ENCODE measurements around the gene CREB5.

CREB5 gene

DNA sequence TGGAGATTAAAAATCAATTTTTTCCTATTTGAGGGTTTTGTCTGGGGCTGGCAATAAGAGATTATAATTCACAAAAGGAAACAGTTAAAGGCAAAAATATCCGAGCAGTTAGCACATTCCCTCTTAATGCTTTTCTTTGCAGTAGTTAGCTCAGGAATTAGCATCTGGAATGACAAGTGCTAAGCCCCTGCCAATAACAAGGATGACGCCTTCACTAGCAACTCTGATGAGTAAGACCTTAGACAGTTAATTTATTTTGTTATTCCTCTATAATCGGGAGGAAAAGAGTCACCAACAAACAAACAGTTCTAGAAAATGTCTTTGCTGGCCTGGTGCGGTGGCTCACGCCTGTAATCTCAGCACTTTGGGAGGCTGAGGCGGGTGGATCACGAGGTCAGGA lies 394.5 kb downstream of the CREB5 start:
- no peak for FAIRE-seq
- TF ChIP-seq, protein P1, sequence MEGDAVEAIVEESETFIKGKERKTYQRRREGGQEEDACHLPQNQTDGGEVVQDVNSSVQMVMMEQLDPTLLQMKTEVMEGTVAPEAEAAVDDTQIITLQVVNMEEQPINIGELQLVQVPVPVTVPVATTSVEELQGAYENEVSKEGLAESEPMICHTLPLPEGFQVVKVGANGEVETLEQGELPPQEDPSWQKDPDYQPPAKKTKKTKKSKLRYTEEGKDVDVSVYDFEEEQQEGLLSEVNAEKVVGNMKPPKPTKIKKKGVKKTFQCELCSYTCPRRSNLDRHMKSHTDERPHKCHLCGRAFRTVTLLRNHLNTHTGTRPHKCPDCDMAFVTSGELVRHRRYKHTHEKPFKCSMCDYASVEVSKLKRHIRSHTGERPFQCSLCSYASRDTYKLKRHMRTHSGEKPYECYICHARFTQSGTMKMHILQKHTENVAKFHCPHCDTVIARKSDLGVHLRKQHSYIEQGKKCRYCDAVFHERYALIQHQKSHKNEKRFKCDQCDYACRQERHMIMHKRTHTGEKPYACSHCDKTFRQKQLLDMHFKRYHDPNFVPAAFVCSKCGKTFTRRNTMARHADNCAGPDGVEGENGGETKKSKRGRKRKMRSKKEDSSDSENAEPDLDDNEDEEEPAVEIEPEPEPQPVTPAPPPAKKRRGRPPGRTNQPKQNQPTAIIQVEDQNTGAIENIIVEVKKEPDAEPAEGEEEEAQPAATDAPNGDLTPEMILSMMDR (IDR thresholded peaks at IDR 0.05; ENCODE audit: insufficient read depth, missing control alignments), result no peak
- no peak for DNase-seq (ENCODE audit: insufficient read length, low spot score)

DNA sequence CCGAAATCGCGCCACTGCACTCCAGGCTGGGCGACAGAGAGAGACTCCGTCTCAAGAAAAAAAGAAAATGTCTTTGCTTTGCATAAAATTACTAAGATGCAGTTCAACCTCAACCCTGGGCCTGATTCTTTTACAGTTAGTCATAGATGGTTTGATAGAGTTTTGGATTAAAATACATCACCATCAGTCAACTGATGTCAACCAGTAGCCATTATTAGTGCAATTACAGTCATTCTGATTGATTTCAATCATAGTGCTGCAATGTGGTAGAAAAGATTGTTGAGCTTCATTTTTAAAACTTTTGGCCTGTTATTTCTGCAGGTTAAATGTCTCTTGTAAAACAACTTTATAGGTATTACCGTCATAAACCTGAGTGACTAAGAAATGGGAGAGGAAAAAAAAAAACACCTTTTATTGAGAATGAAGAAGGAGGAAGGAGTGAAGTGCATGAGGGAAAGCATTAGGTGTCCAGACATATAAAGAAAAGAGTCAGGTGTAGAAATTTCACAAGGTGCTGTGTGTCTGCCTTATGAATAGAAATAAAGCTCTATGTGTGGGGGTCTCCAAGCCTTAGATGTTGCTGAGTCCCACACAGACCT lies 395.2 kb downstream of the CREB5 start:
- TF ChIP-seq, protein P1 (IDR thresholded peaks at IDR 0.05; ENCODE audit: insufficient read depth, missing control alignments), result no peak
- DNase-seq (ENCODE audit: insufficient read length, low spot score), result no peak
- FAIRE-seq, result no peak

DNA sequence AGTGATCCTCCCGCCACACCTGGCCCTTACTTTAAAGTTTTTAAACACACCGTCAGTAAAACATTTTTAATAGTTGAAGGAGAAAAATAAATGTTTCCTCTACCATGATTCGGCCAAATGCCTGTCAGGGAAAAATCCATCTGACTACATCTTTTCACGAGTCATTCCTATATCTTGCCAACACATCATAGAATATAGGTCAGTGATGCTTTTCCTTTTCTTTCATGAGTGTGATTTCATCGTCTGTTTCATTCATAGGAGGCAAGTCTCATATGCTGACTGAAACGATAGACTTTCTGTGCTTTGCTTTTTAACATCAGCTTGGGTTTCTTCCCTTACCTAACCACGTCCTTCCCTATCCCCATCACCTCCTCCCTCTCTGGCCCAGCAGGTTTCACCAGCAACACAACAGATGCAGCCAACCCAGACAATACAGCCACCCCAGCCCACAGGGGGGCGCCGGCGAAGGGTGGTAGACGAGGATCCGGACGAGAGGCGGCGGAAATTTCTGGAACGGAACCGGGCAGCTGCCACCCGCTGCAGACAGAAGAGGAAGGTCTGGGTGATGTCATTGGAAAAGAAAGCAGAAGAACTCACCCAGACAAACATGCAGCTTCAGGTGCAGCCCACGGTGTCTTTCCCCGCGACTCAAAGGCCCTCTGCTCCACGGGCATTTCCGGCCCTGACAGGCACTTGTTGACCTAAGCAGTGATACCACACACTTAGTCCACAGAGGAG lies 396.6 kb downstream of the CREB5 start:
- TF ChIP-seq, protein P1 (IDR thresholded peaks at IDR 0.05; ENCODE audit: insufficient read depth, missing control alignments), result no peak
- FAIRE-seq, result no peak

DNA sequence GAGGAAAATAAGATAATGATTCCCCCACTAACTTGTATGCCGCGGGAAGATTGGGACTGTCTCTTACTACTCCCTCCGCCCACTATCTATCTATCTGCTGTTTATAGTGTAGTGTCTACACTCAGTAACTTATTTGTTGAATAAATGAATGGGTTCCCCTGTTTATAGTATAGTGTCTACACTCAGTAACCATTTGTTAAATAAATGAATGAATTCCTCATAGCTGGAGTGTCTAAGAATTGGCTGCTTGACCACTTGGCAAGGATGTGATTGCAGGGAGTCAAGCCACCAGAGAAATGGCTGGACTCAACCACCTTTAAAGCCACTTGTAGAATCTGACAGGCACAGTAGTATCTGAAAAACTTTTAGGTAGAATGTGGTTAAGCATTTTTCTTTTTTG lies 398.7 kb downstream of the CREB5 start:
- DNase-seq (ENCODE audit: insufficient read length, low spot score) (no peak), FAIRE-seq (no peak)
- TF ChIP-seq, protein P1 (IDR thresholded peaks at IDR 0.05; ENCODE audit: insufficient read depth, missing control alignments), result no peak

More for the DNA sequence above, 396.6 kb downstream of the CREB5 start:
- no peak for DNase-seq (ENCODE audit: insufficient read length, low spot score)

DNA sequence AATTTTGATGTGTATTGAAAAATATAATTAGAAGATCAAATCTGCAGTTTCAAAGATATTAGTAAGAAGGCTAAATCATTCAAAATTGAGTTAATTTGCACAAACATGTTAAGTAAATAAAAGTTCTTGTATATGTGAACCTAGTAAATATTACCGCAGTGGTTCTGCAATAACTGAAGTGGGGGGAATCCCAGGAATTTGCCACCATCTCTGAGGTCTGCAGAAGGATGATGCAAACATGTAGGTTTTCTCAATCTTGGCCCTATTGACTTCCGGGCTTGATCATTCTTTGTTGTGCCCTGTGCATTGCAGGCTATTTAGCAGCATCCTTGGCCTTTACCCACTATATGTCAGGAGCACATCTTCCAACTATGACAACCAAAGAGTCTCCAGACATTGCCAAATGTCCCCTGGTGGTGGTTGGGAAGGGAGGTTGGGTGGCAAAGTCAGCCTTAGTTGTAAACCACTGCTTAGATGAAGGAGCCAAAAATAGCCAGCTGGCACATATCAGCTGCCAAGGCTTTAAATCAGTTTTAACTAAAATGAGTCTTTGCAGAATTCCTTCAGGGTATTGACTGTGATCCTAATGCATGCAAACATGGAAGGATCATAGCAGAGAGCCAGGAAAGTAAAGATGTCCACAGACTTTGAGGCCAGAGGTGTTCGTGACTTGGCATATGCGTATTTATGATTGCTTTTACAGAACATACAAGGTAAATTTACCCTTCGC lies 399.5 kb downstream of the CREB5 start:
- FAIRE-seq (no peak), DNase-seq (ENCODE audit: insufficient read length, low spot score) (no peak)
- TF ChIP-seq, protein P1 (IDR thresholded peaks at IDR 0.05; ENCODE audit: insufficient read depth, missing control alignments), result no peak

DNA sequence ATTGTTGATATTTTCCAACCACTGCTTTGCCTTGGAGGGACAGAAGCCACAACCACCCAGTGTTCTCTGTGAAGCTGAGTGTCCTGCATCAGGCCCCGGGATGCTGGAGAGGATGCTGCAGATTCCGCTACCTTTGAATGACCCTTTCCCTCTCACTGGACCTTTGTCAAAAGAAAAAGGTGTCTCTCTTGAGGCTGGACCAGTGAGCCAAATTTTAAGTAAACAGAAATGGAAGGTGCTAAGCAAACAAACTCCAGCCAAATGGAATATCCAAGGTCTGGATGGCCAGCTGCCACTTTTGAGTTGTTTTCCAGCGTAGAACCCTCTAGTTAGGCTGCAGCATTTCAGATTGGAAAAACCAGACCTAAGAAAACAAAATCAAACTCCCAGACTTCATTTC lies 400.3 kb downstream of the CREB5 start:
- FAIRE-seq (no peak), DNase-seq (ENCODE audit: insufficient read length, low spot score) (no peak)
- TF ChIP-seq, protein P1 (IDR thresholded peaks at IDR 0.05; ENCODE audit: insufficient read depth, missing control alignments), result no peak

All from D721Med (cell line).